Neural cell (in vitro differentiated cells): ENCODE measurements around the gene ZFYVE1. TPM values are rescaled to one million over a fixed set of nuclear protein-coding genes. Genes with fewer than 3 reads are reported as not detected.

Experiments used
- H2AFZ ChIP-seq: fragments of 200-600, 300-800 bp; sonication (generic), shearing (Covaris generic); 2 replicates; pipeline ENCODE4 v1.6.0; 2014; ENCODE audit warnings: low read depth, mild to moderate bottlenecking, antibody characterized with exemption, low read length, moderate library complexity
- H3F3A ChIP-seq: fragments of 200-600 bp; shearing (Covaris generic); 2 replicates; pipeline ENCODE4 v1.6.1; 2016; ENCODE audit warnings: mild to moderate bottlenecking, moderate library complexity, mixed read lengths, antibody characterized with exemption, low read length; ENCODE audit not compliant: insufficient read depth, poor library complexity, severe bottlenecking
- H3K27ac ChIP-seq: fragments of 200-600, 300-800 bp; sonication (generic), shearing (Covaris generic); 2 replicates; pipeline ENCODE4 v1.5.1; 2014; ENCODE audit warnings: mild to moderate bottlenecking, low read length, moderate library complexity
- H3K27me3 ChIP-seq: fragments of 300-800, 200-600 bp; sonication (generic), shearing (Covaris generic); 2 replicates; pipeline ENCODE4 v1.6.0; 2014; ENCODE audit warnings: mild to moderate bottlenecking, low read depth, low read length, moderate library complexity; ENCODE audit not compliant: insufficient read depth
- H3K36me3 ChIP-seq: fragments of 300-800, 200-600 bp; sonication (generic), shearing (Covaris generic); 2 replicates; pipeline ENCODE4 v1.5.1; 2014; ENCODE audit warnings: mild to moderate bottlenecking, antibody characterized with exemption, low read length, moderate library complexity; ENCODE audit not compliant: insufficient read depth
- H3K4me2 ChIP-seq: fragments of 300-800, 200-600 bp; sonication (generic), shearing (Covaris generic); 2 replicates; pipeline ENCODE4 v1.6.0; 2014; ENCODE audit warnings: mild to moderate bottlenecking, low read length
- H3K4me3 ChIP-seq: fragments of 300-800, 200-600 bp; sonication (generic), shearing (Covaris generic); 2 replicates; pipeline ENCODE4 v1.5.1; 2014; ENCODE audit warnings: mild to moderate bottlenecking, low read length, moderate library complexity
- H3K79me2 ChIP-seq: fragments of 200-600 bp; shearing (Covaris generic); replicated peaks from 2 replicates; pipeline ENCODE4 v1.6.0; 2014; ENCODE audit warnings: mild to moderate bottlenecking, low read length, moderate library complexity; ENCODE audit not compliant: insufficient read depth
- H3K9ac ChIP-seq: fragments of 300-800, 200-600 bp; sonication (generic), shearing (Covaris generic); 2 replicates; pipeline ENCODE4 v1.6.1; 2016; ENCODE audit warnings: mild to moderate bottlenecking, low read length, mixed read lengths
- H3K9me2 ChIP-seq: fragments of 200-600 bp; shearing (Covaris generic); 2 replicates; pipeline ENCODE4 v1.6.1; 2016; ENCODE audit warnings: mild to moderate bottlenecking, low read length, mixed read lengths; ENCODE audit not compliant: insufficient read depth
- H3K9me3 ChIP-seq: fragments of 200-600, 300-800 bp; sonication (generic), shearing (Covaris generic); 2 replicates; pipeline ENCODE4 v1.6.1; 2016; ENCODE audit warnings: mild to moderate bottlenecking, mixed run types, low read length, moderate library complexity, mixed read lengths
- H4K20me1 ChIP-seq: fragments of 200-600 bp; shearing (Covaris generic); 2 replicates; pipeline ENCODE4 v1.6.1; 2016; ENCODE audit warnings: mild to moderate bottlenecking, mixed run types; ENCODE audit not compliant: insufficient read depth
- CTCF ChIP-seq: fragments of 450-650 bp; IDR thresholded peaks from 2 replicates; pipeline ENCODE4 v1.5.1; 2014; ENCODE audit warnings: antibody characterized with exemption, mild to moderate bottlenecking, moderate library complexity; ENCODE audit not compliant: poor library complexity, severe bottlenecking
- EP300 ChIP-seq: fragments of 450-650 bp; conservative IDR thresholded peaks from 2 replicates; pipeline ENCODE4 v1.6.1; 2014; ENCODE audit warnings: antibody characterized with exemption, mild to moderate bottlenecking, moderate library complexity; ENCODE audit not compliant: poor library complexity, severe bottlenecking
- EZH2 ChIP-seq: fragments of 200-600, 300-800 bp; shearing (Covaris generic), sonication (generic); IDR thresholded peaks from 2 replicates; pipeline ENCODE4 v1.6.1; 2014; ENCODE audit warnings: antibody characterized with exemption, low read length, borderline replicate concordance, mild to moderate bottlenecking; ENCODE audit not compliant: insufficient read depth, poor library complexity, severe bottlenecking
- MXI1 ChIP-seq: fragments of 450-650 bp; conservative IDR thresholded peaks from 2 replicates; pipeline ENCODE4 v1.6.1; 2014; ENCODE audit warnings: antibody characterized with exemption, mild to moderate bottlenecking; ENCODE audit not compliant: poor library complexity, severe bottlenecking
- POLR2AphosphoS5 ChIP-seq: IDR thresholded peaks from 2 replicates; pipeline ENCODE4 v1.6.1; 2012
- RAD21 ChIP-seq: fragments of 450-650 bp; conservative IDR thresholded peaks from 2 replicates; pipeline ENCODE4 v1.6.1; 2014; ENCODE audit warnings: antibody characterized with exemption, mild to moderate bottlenecking, moderate library complexity
- SMC3 ChIP-seq: fragments of 450-650 bp; conservative IDR thresholded peaks from 2 replicates; pipeline ENCODE4 v1.6.1; 2014; ENCODE audit warnings: antibody characterized with exemption, mild to moderate bottlenecking, moderate library complexity; ENCODE audit not compliant: poor library complexity
- TAF1 ChIP-seq: IDR thresholded peaks from 2 replicates; pipeline ENCODE4 v1.6.1; 2012; ENCODE audit warnings: low read depth
- polyA plus RNA-seq: library from polyadenylated mRNA; depleted of rRNA; stranded (reverse); fragments of >200 nt; gene quantifications from 2 replicates; pipeline ENCODE4 v1.2.3, GENCODE V29; 2014
- TF ChIP-seq, protein P1 (sequence below): IDR thresholded peaks from 2 replicates; pipeline ENCODE4 v1.6.1; 2012; ENCODE audit warnings: borderline replicate concordance

Gene ZFYVE1
- polyA plus RNA-seq, 1 donor from 2014 or later = 13.1 TPM

GRCh38 chr14:72928872-72929271, 98.0 kb downstream of the ZFYVE1 start:
- H2AFZ ChIP-seq = no peak overlapping the region
- no peaks in the 10 kb centered on the region for H3K9me2 ChIP-seq
- no peaks in the 10 kb centered on the region for H3K79me2 ChIP-seq

GRCh38 chr14:72926292-72927028, 100.4 kb downstream of the ZFYVE1 start, which contains the start of gene DCAF4:
DCAF4 (plus strand) TSS chr14:72926464; CDS start chr14:72937979, 11,515 bp downstream.
- no peaks in the 10 kb centered on the region for H3K9me3 ChIP-seq
- TF ChIP-seq TAF1 (no peak), CTCF (peak; percentile 16), POLR2AphosphoS5 (peak; percentile 50), EZH2 (no peak), RAD21 (peak; percentile 14), SMC3 (peak; percentile 26), MXI1 (peak; percentile 98)
- no peaks in the 10 kb centered on the region for H3F3A ChIP-seq
- H3K9me2 ChIP-seq = no peaks in the 10 kb centered on the region
- no peaks in the 10 kb centered on the region for H3K79me2 ChIP-seq
- H3K9ac ChIP-seq = peak within 1 kb of the TSS; percentile 66
- no peaks in the 10 kb centered on the region for H3K36me3 ChIP-seq
- H4K20me1 ChIP-seq = no peaks in the 10 kb centered on the region
- no peaks in the 10 kb centered on the region for H3K27me3 ChIP-seq
- H3K27ac ChIP-seq = no peak within 1 kb of the TSS
- H2AFZ ChIP-seq = peak within 1 kb of the TSS; percentile 74
- peak within 1 kb of the TSS; percentile 77 for H3K4me2 ChIP-seq
- H3K4me3 ChIP-seq = peak within 1 kb of the TSS; percentile 99

More at GRCh38 chr14:72928872-72929271, 98.0 kb downstream of the ZFYVE1 start:
- Histone ChIP-seq H3K4me3 (no peak overlapping the region), H3K27ac (no peak overlapping the region), H3F3A (no peaks in the 10 kb centered on the region), H3K9ac (no peak overlapping the region), H4K20me1 (no peaks in the 10 kb centered on the region), H3K36me3 (no peaks in the 10 kb centered on the region), H3K27me3 (no peaks in the 10 kb centered on the region), H3K4me2 (no peak overlapping the region), H3K9me3 (no peaks in the 10 kb centered on the region)
- TF ChIP-seq EP300 (no peak), SMC3 (no peak), EZH2 (no peak), POLR2AphosphoS5 (no peak), TAF1 (no peak), RAD21 (no peak), CTCF (no peak), MXI1 (no peak)
- TF ChIP-seq, protein P1, sequence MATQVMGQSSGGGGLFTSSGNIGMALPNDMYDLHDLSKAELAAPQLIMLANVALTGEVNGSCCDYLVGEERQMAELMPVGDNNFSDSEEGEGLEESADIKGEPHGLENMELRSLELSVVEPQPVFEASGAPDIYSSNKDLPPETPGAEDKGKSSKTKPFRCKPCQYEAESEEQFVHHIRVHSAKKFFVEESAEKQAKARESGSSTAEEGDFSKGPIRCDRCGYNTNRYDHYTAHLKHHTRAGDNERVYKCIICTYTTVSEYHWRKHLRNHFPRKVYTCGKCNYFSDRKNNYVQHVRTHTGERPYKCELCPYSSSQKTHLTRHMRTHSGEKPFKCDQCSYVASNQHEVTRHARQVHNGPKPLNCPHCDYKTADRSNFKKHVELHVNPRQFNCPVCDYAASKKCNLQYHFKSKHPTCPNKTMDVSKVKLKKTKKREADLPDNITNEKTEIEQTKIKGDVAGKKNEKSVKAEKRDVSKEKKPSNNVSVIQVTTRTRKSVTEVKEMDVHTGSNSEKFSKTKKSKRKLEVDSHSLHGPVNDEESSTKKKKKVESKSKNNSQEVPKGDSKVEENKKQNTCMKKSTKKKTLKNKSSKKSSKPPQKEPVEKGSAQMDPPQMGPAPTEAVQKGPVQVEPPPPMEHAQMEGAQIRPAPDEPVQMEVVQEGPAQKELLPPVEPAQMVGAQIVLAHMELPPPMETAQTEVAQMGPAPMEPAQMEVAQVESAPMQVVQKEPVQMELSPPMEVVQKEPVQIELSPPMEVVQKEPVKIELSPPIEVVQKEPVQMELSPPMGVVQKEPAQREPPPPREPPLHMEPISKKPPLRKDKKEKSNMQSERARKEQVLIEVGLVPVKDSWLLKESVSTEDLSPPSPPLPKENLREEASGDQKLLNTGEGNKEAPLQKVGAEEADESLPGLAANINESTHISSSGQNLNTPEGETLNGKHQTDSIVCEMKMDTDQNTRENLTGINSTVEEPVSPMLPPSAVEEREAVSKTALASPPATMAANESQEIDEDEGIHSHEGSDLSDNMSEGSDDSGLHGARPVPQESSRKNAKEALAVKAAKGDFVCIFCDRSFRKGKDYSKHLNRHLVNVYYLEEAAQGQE = no peak
